Fibroblast of villous mesenchyme (primary cell): ENCODE results near the gene CAMSAP1. TPM values are rescaled to one million over a fixed set of nuclear protein-coding genes. Genes with fewer than 3 reads are reported as not detected.
A peak's percentile ranks its signal among the peaks of the same experiment; 100 is the strongest.

Source experiments
- DNase-seq: peaks from one replicate; pipeline ENCODE4 v3.0.0-alpha.2; 2010; ENCODE audit warnings: low read depth
- H3K4me3 ChIP-seq: 2 replicates; pipeline ENCODE4 v1.5.1; 2011; ENCODE audit warnings: low read depth, mild to moderate bottlenecking, low read length
- CTCF ChIP-seq: IDR thresholded peaks from 2 replicates; pipeline ENCODE4 v1.5.1; 2012; ENCODE audit warnings: low read depth, mild to moderate bottlenecking, low read length; ENCODE audit not compliant: insufficient read depth
- total RNA-seq: library from RNA; depleted of rRNA; stranded (reverse); fragments of >200 nt; gene quantifications from 2 replicates; pipeline ENCODE4 v1.2.3, GENCODE V29; 2012

CAMSAP1 gene
- total RNA-seq, 1 donor: 23.7 TPM

- no peak for TF ChIP-seq CTCF
- H3K4me3 ChIP-seq: no peak overlapping the region
- DNase-seq: peak; percentile 17
Observed at GRCh38 chr9:135809166-135809565, 98.2 kb downstream of the CAMSAP1 start.

DNA sequence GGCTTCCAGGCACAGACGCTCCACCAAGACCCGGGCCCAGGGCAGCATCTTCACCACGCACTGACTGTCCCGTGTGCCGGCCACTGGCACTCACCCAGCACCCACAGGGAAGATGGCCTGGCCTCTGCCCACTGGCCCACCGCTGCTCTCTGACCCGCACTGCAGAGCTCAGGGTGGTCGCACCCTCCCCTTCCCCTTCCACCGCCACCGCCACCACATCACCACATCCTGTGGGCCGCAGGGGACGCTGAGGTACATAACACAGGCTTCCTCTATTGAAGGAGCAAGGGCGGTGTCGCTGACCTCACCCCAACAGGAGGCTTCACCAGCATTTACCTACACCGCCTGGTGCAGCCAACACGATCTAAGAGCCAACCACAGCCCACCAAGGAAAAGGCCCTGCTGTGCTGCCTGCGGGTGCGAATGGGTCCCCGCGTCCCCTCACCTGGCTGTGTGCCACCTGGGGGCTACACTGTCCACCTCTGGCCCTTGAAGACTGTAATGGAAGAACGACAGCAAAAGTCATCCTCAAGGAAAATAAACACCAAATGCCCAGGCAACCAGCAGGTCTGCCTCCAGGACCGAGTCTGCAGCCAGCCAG lies 101.8 kb downstream of the CAMSAP1 start:
- TF ChIP-seq CTCF: no peak
- no peak overlapping the region for H3K4me3 ChIP-seq
- DNase-seq: no peak

DNA sequence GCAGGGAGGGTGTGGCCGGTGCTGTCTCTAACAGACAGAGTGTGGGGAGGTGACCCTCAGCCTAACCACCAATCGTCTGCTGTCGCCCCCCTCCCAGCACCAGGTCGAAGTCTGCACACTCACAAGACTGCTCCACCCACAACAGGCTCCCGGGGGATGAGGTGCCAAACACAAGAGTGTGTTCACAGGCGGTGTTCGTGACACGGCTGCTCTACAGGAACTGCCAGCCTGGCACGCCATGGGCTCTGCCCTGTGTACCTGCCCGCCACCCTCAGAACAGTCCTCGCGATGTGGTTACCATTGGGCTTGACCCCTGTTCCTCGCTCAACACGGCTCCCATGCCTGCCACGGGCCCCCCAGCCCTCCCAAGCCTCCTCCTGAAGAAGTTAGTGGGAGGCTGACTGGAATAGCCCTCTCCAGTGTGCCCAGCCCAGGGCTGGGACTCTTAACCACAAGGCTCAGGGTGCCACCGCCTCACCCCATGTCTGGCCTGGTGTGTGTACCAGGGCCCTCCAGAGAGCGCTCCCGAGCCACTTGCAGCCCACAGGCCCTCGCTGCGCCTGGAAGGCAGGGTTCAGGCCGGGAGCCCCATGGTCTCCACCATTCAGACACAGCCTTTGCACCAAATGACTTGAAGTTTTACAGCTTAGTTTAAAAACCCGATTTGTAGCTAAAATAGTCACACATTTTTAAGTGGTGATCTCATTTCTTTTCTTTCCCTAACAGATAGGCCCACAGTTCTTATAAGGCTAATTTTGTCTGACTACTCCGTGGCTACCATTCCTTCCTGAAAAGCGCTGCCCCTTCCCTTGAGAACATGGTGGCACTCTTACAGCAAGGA lies 102.5 kb downstream of the CAMSAP1 start:
- DNase-seq: no peak

GRCh38 chr9:135803441-135803840 lies 103.9 kb downstream of the CAMSAP1 start:
- H3K4me3 ChIP-seq: no peak overlapping the region
- no peak for TF ChIP-seq CTCF
- no peak for DNase-seq

More for the DNA sequence above, 102.5 kb downstream of the CAMSAP1 start:
- TF ChIP-seq CTCF: peak; percentile 9
- H3K4me3 ChIP-seq: no peak overlapping the region

DNA sequence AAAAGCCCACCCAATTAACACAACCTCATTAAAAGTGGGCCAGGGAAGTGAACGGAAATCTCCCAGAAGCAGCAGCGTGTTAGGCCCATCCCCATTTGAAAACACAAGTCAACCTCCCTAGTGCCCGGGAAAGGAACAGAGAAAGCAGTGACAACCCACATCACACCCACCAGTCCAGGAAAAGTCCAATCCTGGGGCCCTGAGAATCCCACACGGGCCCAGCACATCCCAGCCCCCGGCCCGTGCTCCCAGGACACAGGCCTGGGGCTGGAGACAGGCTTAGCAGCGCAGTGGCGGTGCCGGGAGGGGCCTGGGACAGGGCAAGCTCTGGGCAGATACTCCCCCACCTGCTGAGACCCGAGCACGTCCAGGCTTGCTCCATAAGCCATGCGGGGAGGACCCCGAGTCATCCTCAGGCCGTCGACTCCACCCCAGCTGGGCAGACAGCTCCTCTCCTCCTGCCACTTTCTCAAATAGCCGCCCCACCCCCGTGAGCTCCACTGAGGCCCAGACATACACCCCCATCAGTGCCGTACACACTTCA lies 104.4 kb downstream of the CAMSAP1 start:
- DNase-seq: no peak
- no peak for TF ChIP-seq CTCF
- no peak overlapping the region for H3K4me3 ChIP-seq

DNA sequence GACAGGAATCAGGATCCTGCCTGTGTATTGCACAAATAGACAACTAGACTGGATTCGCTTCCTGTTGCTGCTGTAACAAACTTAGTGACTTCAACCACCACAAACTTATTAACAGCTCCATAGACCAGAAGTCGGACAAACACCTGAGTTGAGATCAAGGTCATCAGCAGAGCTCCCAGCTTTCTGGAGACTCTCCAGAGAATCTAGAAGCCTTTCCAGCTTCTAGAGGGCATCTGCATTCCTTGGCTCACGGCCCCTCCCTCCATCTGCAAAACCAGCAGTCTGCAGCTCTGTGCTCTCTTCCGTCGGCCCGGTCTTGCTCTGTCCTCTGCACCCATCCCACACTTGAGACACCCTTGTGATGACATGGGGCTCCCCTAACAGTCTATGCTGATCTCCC lies 106.3 kb downstream of the CAMSAP1 start:
- TF ChIP-seq CTCF: no peak
- no peak overlapping the region for H3K4me3 ChIP-seq
- DNase-seq: no peak
